Bronchial epithelial cell (primary cell): ENCODE data around the gene LAMA4. TPM values are rescaled to one million over a fixed set of nuclear protein-coding genes. Genes with fewer than 3 reads are reported as not detected.

ENCODE experiments used
- DNase-seq: peaks from one replicate; pipeline ENCODE4 v3.0.0-alpha.2; 2010; ENCODE audit warnings: low read depth
- FAIRE-seq: peaks from 2 replicates; lab custom pipeline; 2011; peaks lifted over from hg19 to GRCh38; lab: Jason Lieb, UNC
- H3K27me3 ChIP-seq: 2 replicates; pipeline ENCODE4 v1.5.1; 2011; ENCODE audit warnings: low read length; ENCODE audit not compliant: control insufficient read depth, insufficient read depth
- H3K36me3 ChIP-seq: 2 replicates; pipeline ENCODE4 v1.5.1; 2011; ENCODE audit warnings: low read length; ENCODE audit not compliant: control insufficient read depth, insufficient read depth
- H3K4me3 ChIP-seq: 2 replicates; pipeline ENCODE4 v1.5.1; 2011; ENCODE audit warnings: mild to moderate bottlenecking, low read depth, low read length, control low read depth
- CTCF ChIP-seq: IDR thresholded peaks from 2 replicates; pipeline ENCODE4 v1.5.1; 2011; ENCODE audit warnings: mild to moderate bottlenecking, moderate library complexity, low read length, control low read depth, inconsistent platforms; ENCODE audit not compliant: insufficient read depth, severe bottlenecking
- total RNA-seq: library from RNA; depleted of rRNA; stranded (reverse); fragments of >200 nt; gene quantifications from 2 replicates; pipeline ENCODE4 v1.2.1, GENCODE V29; 2014

The LAMA4 gene
- total RNA-seq, 1 donor from 2014 or later = 5.5 TPM

- DNase-seq (no peak), FAIRE-seq (no peak)
- no peaks in the 10 kb centered on the region for H3K36me3 ChIP-seq
- TF ChIP-seq CTCF = no peak
- no peak overlapping the region for H3K4me3 ChIP-seq
- no peaks in the 10 kb centered on the region for H3K27me3 ChIP-seq
These were observed 18.4 kb upstream of the LAMA4 start for GRCh38 chr6:112272799-112273198.

- no peaks in the 10 kb centered on the region for H3K27me3 ChIP-seq
- H3K4me3 ChIP-seq = no peak overlapping the region
- no peaks in the 10 kb centered on the region for H3K36me3 ChIP-seq
- FAIRE-seq (no peak), DNase-seq (no peak)
- TF ChIP-seq CTCF = no peak
These were observed 16.4 kb upstream of the LAMA4 start for GRCh38 chr6:112270756-112271155.

GRCh38 chr6:112269979-112270566 lies 15.7 kb upstream of the LAMA4 start:
- Histone ChIP-seq H3K4me3 (no peak overlapping the region), H3K27me3 (no peaks in the 10 kb centered on the region), H3K36me3 (no peaks in the 10 kb centered on the region)
- FAIRE-seq (no peak), DNase-seq (no peak)
- no peak for TF ChIP-seq CTCF

- H3K4me3 ChIP-seq = no peak overlapping the region
- no peaks in the 10 kb centered on the region for H3K36me3 ChIP-seq
- FAIRE-seq (peak; percentile 36), DNase-seq (peak; percentile 8)
- no peak for TF ChIP-seq CTCF
- no peaks in the 10 kb centered on the region for H3K27me3 ChIP-seq
These were observed 14.7 kb upstream of the LAMA4 start for GRCh38 chr6:112269114-112269513.

- no peak overlapping the region for H3K4me3 ChIP-seq
- DNase-seq (no peak), FAIRE-seq (no peak)
- H3K27me3 ChIP-seq = no peaks in the 10 kb centered on the region
- H3K36me3 ChIP-seq = no peaks in the 10 kb centered on the region
- no peak for TF ChIP-seq CTCF
These were observed 14.3 kb upstream of the LAMA4 start for GRCh38 chr6:112268654-112269053.

- TF ChIP-seq CTCF = no peak
- DNase-seq (no peak), FAIRE-seq (no peak)
- Histone ChIP-seq H3K4me3 (no peak overlapping the region), H3K27me3 (no peaks in the 10 kb centered on the region), H3K36me3 (no peaks in the 10 kb centered on the region)
These were observed 13.7 kb upstream of the LAMA4 start for GRCh38 chr6:112268019-112268418.
